CD4-positive, alpha-beta T cell treated with Interferon alpha-2 for 1 hour (primary cell): ENCODE data around the gene DNAAF1.
"Not testable (repeated sequence)": the region's sequence is repeated elsewhere in the genome, so short reads cannot be mapped to it uniquely, and the experiment has no call there.

Source experiments
- DNase-seq, 2 donors: peaks; one replicate each; pipeline ENCODE4 v3.0.0-alpha.2; 2020 to 2022

Gene DNAAF1

GRCh38 chr16:84144859-84145639, at the start of gene DNAAF1, which contains the start of gene HSDL1:
DNAAF1 (plus strand) TSS chr16:84145308; CDS start chr16:84145441, 133 bp downstream.
HSDL1 (minus strand) TSS chr16:84145177; CDS start chr16:84131321, 13,856 bp downstream.
- DNase-seq, result peak; percentile 91 to 94

GRCh38 chr16:84095466-84095865, 49.6 kb upstream of the DNAAF1 start:
- no peak for DNase-seq

GRCh38 chr16:84096447-84097005, 48.6 kb upstream of the DNAAF1 start:
- no peak for DNase-seq

- no peak for DNase-seq
These were observed 46.2 kb upstream of the DNAAF1 start for GRCh38 chr16:84098939-84099338.

GRCh38 chr16:84103678-84104077, 41.4 kb upstream of the DNAAF1 start:
- no peak for DNase-seq

- no peak for DNase-seq
These were observed 40.9 kb upstream of the DNAAF1 start for GRCh38 chr16:84104231-84104630.

GRCh38 chr16:84105301-84105815, 39.8 kb upstream of the DNAAF1 start:
- no peak for DNase-seq

GRCh38 chr16:84105948-84106740, 39.0 kb upstream of the DNAAF1 start:
- no peak for DNase-seq

- no peak for DNase-seq
These were observed 37.2 kb upstream of the DNAAF1 start for GRCh38 chr16:84107921-84108320.

- no peak for DNase-seq
These were observed 35.3 kb upstream of the DNAAF1 start for GRCh38 chr16:84109598-84110335.

- no peak for DNase-seq
These were observed 34.6 kb upstream of the DNAAF1 start for GRCh38 chr16:84110527-84110926.

GRCh38 chr16:84111525-84111924, 33.6 kb upstream of the DNAAF1 start:
- DNase-seq, result no peak

GRCh38 chr16:84111949-84112348, 33.2 kb upstream of the DNAAF1 start:
- DNase-seq, result not testable (repeated sequence)

- DNase-seq, result peak; percentile 57 to 68
These were observed 29.0 kb upstream of the DNAAF1 start for GRCh38 chr16:84115919-84116719.

GRCh38 chr16:84116720-84117493, 28.2 kb upstream of the DNAAF1 start, which contains the start of gene MBTPS1:
MBTPS1 (minus strand) TSS chr16:84116942; CDS start chr16:84101783, 15,159 bp downstream.
- DNase-seq, result peak; percentile 98

- DNase-seq, result peak in 1 of 2 donors; percentile 24
These were observed 27.6 kb upstream of the DNAAF1 start for GRCh38 chr16:84117494-84117843.

GRCh38 chr16:84118315-84118714, 26.8 kb upstream of the DNAAF1 start:
- not testable (repeated sequence) for DNase-seq

- no peak for DNase-seq
These were observed 25.7 kb upstream of the DNAAF1 start for GRCh38 chr16:84119368-84119767.

- DNase-seq, result no peak
These were observed 25.1 kb upstream of the DNAAF1 start for GRCh38 chr16:84120023-84120422.

- DNase-seq, result no peak
These were observed 24.1 kb upstream of the DNAAF1 start for GRCh38 chr16:84121007-84121406.
